Esophagus squamous epithelium (tissue), 5 donors: ENCODE measurements around the gene CNOT1. TPM values are rescaled to one million over a fixed set of nuclear protein-coding genes. Genes with fewer than 3 reads are reported as not detected.

Experiments used
- DNase-seq: peaks from one replicate; lab custom pipeline; 2025; lab: John Stamatoyannopoulos, UW
- H3K27ac ChIP-seq, 4 donors: fragments of 200-600 bp; sonication (generic); one replicate each; pipeline ENCODE4 v1.5.1; 2016 to 2019; ENCODE audit warnings: mild to moderate bottlenecking in 1 of 4
- H3K27me3 ChIP-seq, 4 donors: fragments of 200-600 bp; sonication (generic); 1 replicate in 3 of 4; 2 replicates in 1 of 4; pipeline versions ENCODE4 v1.5.1 to v1.6.0; 2017 to 2021; ENCODE audit warnings: antibody characterized with exemption in 1 of 4
- H3K36me3 ChIP-seq, 3 donors: fragments of 200-600 bp; sonication (generic); one replicate each; pipeline ENCODE4 v1.5.1; 2016 to 2019
- H3K4me1 ChIP-seq, 3 donors: fragments of 200-600 bp; sonication (generic); one replicate each; pipeline ENCODE4 v1.5.1; 2017 to 2019
- H3K4me3 ChIP-seq, 4 donors: fragments of 200-600 bp; sonication (generic); 1 replicate in 3 of 4; 2 replicates in 1 of 4; pipeline ENCODE4 v1.5.1; 2016 to 2019; ENCODE audit warnings: mild to moderate bottlenecking in 2 of 4, moderate library complexity in 1 of 4
- H3K9me3 ChIP-seq, 3 donors: fragments of 200-600 bp; sonication (generic); one replicate each; pipeline ENCODE4 v1.5.1; 2016 to 2019
- POLR2A ChIP-seq, 4 donors: fragments of 450-650 bp; IDR thresholded peaks; one replicate each; pipeline ENCODE4 v1.6.1; 2017; ENCODE audit warnings: antibody characterized with exemption in 4 of 4, mild to moderate bottlenecking in 4 of 4, moderate library complexity in 3 of 4
- WGBS, 2 donors: methylation state at CpG; one replicate each; pipeline ENCODE4 v1.1.5; 2018; 5-methylcytosine and 5-hydroxymethylcytosine counted together
- intact Hi-C: fragments of 100-400 bp; cut with DNase I; formaldehyde crosslinking; loops from one replicate; pipeline ENCODE4 v1.15.0; 2022
- total RNA-seq, 4 donors: library from RNA; depleted of rRNA; stranded (reverse); fragments of >200 nt; gene quantifications; one replicate each; pipeline ENCODE4 v1.1.0, GENCODE V29; 2016
- TF ChIP-seq, protein P1 (sequence below), 6 experiments: fragments of 450-650 bp in 4 of 6; fragments of 200-600 bp in 2 of 6; sonication (generic) in 2 of 6; IDR thresholded peaks; one replicate each; pipeline ENCODE4 v1.5.1; 2016 to 2019; ENCODE audit warnings: antibody characterized with exemption in 6 of 6, mild to moderate bottlenecking in 4 of 6, moderate library complexity in 4 of 6
- donor health status: DM: yes; HTN: yes; CAD: no.

Gene CNOT1
- total RNA-seq, 4 donors from 2014 or later = 124 to 229 (median 153) TPM

DNA sequence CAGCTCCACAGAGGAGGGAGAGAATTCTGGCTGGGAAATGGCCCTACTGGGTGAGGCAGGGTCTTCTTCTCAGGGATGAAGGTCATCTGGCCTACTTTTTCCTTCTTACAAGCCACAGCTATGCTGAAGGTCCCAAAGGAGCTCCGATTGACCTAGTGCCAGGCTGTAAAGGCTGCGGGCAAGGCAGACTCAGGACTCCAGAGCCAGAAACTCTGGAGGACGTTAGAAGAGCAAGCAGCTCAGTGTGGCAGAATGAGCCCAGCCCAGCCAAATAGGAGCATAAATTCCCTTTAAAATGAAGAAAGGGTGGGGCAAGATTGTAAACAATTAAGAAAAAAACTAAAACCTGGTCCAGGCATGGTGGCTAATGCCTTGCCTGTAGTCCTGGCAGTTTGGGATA lies 20.1 kb upstream of the CNOT1 start:
- Histone ChIP-seq H3K4me3 (no peak overlapping the region), H3K27me3 (no peaks in the 10 kb centered on the region), H3K4me1 (peaks cover 0 to 43% (median 3%) of the 10 kb centered on the region in 3 donors), H3K36me3 (no peaks in the 10 kb centered on the region), H3K9me3 (no peaks in the 10 kb centered on the region), H3K27ac (peak overlapping the region in 1 of 4 donors; percentile 68)
- intact Hi-C loops = loop anchor here (10.0 kb wide), 1 partner anchor 315 kb away; no protein-coding TSS in a partner anchor
- DNase-seq = no peak
- WGBS, 2 donors = 68 to 100% methylated on average over 3 of the region's 3 CpGs
- no peak for TF ChIP-seq POLR2A (IDR thresholded peaks at IDR 0.05)
- TF ChIP-seq, protein P1, sequence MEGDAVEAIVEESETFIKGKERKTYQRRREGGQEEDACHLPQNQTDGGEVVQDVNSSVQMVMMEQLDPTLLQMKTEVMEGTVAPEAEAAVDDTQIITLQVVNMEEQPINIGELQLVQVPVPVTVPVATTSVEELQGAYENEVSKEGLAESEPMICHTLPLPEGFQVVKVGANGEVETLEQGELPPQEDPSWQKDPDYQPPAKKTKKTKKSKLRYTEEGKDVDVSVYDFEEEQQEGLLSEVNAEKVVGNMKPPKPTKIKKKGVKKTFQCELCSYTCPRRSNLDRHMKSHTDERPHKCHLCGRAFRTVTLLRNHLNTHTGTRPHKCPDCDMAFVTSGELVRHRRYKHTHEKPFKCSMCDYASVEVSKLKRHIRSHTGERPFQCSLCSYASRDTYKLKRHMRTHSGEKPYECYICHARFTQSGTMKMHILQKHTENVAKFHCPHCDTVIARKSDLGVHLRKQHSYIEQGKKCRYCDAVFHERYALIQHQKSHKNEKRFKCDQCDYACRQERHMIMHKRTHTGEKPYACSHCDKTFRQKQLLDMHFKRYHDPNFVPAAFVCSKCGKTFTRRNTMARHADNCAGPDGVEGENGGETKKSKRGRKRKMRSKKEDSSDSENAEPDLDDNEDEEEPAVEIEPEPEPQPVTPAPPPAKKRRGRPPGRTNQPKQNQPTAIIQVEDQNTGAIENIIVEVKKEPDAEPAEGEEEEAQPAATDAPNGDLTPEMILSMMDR (IDR thresholded peaks at IDR 0.05) = no peak

DNA sequence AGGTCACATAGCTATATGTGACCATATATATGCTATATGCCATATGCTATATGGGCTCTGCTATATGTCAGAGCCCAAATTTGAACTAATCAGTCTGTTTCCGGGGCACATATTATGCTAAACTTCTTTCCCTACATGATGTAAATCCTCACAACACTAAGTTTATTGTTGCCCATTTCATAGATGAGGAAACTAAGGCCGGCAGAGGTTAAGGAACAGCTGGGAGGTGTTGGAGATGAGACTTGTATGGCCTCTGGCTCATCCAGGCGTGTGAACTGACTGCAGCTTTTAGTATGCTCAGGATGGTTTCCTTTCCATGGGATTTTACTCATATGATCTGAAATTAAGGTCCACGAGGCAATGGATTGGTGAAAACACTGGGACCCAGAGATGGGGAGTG lies 17.5 kb upstream of the CNOT1 start:
- intact Hi-C loops = no loop called here
- no peak overlapping the region for H3K27ac ChIP-seq
- H3K27me3 ChIP-seq = no peaks in the 10 kb centered on the region
- H3K4me1 ChIP-seq = peaks cover 0 to 55% (median 0%) of the 10 kb centered on the region in 3 donors
- no peaks in the 10 kb centered on the region for H3K9me3 ChIP-seq
- H3K36me3 ChIP-seq = no peaks in the 10 kb centered on the region
- 70 to 85% methylated on average over 4 of the region's 4 CpGs for WGBS, 2 donors
- no peak for DNase-seq
- TF ChIP-seq, protein P1 (IDR thresholded peaks at IDR 0.05) = no peak
- no peak for TF ChIP-seq POLR2A (IDR thresholded peaks at IDR 0.05)
- H3K4me3 ChIP-seq = no peak overlapping the region

- no peaks in the 10 kb centered on the region for H3K9me3 ChIP-seq
- H3K4me3 ChIP-seq = no peak overlapping the region
- H3K27me3 ChIP-seq = no peaks in the 10 kb centered on the region
- 62 to 68% methylated on average over 3 to 7 of the region's 8 CpGs for WGBS, 2 donors
- peak overlapping the region; percentile 42 to 84 (median 70) for H3K27ac ChIP-seq
- no peak for DNase-seq
- intact Hi-C loops = no loop called here
- TF ChIP-seq POLR2A (IDR thresholded peaks at IDR 0.05) = no peak
- TF ChIP-seq, protein P1 (IDR thresholded peaks at IDR 0.05) = no peak
- peaks cover 0 to 38% (median 0%) of the 10 kb centered on the region in 3 donors for H3K4me1 ChIP-seq
- H3K36me3 ChIP-seq = no peaks in the 10 kb centered on the region
These were observed 15.3 kb upstream of the CNOT1 start for GRCh38 chr16:58644765-58645487.

DNA sequence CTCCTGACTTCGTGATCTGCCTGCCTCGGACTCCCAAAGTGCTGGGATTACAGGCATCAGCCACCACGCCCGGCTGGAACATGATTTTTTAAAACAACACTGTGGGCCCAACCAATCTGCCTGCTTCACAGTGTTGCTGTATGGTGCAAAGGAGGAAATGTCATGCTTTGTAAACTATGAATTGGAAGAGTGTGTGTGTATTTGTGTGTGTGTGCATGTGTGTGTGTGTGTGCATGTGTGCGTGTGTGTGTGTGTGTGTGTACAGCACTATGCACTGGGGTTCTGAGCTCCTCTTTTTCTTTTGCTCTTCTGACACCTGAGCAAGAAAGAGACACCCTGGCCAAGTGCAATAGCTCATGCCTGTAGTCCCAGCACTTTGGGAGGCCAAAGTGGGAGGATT lies 14.5 kb upstream of the CNOT1 start:
- peak overlapping the region; percentile 42 to 84 (median 70) for H3K27ac ChIP-seq
- no peak for DNase-seq
- TF ChIP-seq, protein P1 (IDR thresholded peaks at IDR 0.05) = no peak
- TF ChIP-seq POLR2A (IDR thresholded peaks at IDR 0.05) = no peak
- no peaks in the 10 kb centered on the region for H3K36me3 ChIP-seq
- 49 to 50% methylated on average over 3 of the region's 5 CpGs for WGBS, 2 donors
- H3K4me3 ChIP-seq = no peak overlapping the region
- peaks cover 0 to 33% (median 0%) of the 10 kb centered on the region in 3 donors for H3K4me1 ChIP-seq
- H3K9me3 ChIP-seq = no peaks in the 10 kb centered on the region
- no peaks in the 10 kb centered on the region for H3K27me3 ChIP-seq
- intact Hi-C loops = no loop called here

GRCh38 chr16:58640949-58641348 lies 11.3 kb upstream of the CNOT1 start:
- Histone ChIP-seq H3K36me3 (no peaks in the 10 kb centered on the region), H3K27me3 (no peaks in the 10 kb centered on the region), H3K9me3 (no peaks in the 10 kb centered on the region), H3K4me3 (no peak overlapping the region), H3K27ac (no peak overlapping the region), H3K4me1 (peaks cover 0 to 62% (median 0%) of the 10 kb centered on the region in 3 donors)
- 86% methylated on average over 5 of the region's 5 CpGs; no CpG with 5 or more reads in 1 of the 2 donors for WGBS, 2 donors
- intact Hi-C loops = no loop called here
- no peak for DNase-seq
- TF ChIP-seq, protein P1 (IDR thresholded peaks at IDR 0.05) = no peak
- TF ChIP-seq POLR2A (IDR thresholded peaks at IDR 0.05) = no peak
